Measurements from ENCODE around the gene EHD3. TPM values are rescaled to one million over a fixed set of nuclear protein-coding genes. Genes with fewer than 3 reads are reported as not detected.

The EHD3 gene
- total RNA-seq, 2 donors from 2014 or later = 0.84 to 0.95 TPM

DNA sequence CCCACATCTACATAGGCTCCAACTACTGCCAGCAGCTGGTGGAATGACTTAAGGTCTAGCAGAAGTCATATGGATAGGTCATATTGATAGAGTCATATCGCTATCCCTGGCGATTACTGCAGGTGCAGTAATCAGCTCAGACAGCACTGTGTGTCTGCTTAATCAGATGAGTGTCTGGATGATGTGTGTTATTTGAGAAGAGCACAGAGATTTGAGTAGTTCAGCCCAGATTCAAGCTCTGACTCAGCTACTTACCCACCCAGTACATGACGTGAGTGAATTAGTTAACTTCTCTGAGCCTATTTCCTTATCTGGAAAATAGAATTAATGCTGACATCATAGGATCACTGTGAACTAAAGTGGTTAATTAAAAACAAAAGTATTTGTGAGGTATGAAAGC lies 78.9 kb downstream of the EHD3 start:
- Mint-ChIP-seq H3K36me3 (ENCODE audit: insufficient read depth in 2 of 2) (peaks cover 0 to 2% of the 10 kb centered on the region in 2 donors), H3K4me1 (ENCODE audit: low read depth) (peaks cover 15% of the 10 kb centered on the region)

DNA sequence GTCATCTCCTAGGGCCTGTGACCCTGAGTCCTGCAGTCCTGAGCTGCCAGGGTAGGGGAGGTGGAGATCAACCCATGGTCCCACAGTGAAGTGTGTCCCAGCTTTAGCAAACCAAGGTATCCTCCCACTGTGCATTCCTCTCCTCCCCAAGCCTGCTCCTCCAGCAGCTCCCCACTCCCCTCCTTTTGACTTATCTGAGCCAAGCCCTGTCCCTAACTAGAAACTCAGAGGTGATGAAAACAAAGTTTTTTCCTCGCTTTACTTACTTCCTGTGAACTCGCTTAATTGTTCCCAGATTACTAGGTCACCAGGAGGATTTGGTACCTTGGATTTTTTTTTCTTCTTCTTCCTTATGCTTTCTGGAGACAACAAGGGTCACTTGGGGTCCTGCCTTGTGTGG lies 80.8 kb downstream of the EHD3 start:
- Mint-ChIP-seq H3K9me3 (peaks cover 0 to under 1% of the 10 kb centered on the region in 2 donors), H3K36me3 (ENCODE audit: insufficient read depth in 2 of 2) (peaks cover 0 to 1% of the 10 kb centered on the region in 2 donors), H3K4me3 (no peak overlapping the region), H3K27me3 (ENCODE audit: low read depth) (no peaks in the 10 kb centered on the region), H3K27ac (no peak overlapping the region), H3K4me1 (ENCODE audit: low read depth) (peaks cover 34% of the 10 kb centered on the region)
- ATAC-seq (replicated peaks in 1 of 2) = no peak
- DNase-seq = no peak

More for the DNA sequence above, 78.9 kb downstream of the EHD3 start:
- Mint-ChIP-seq H3K27me3 (ENCODE audit: low read depth) (no peaks in the 10 kb centered on the region), H3K9me3 (peaks cover 2 to 4% of the 10 kb centered on the region in 2 donors), H3K27ac (no peak overlapping the region), H3K4me3 (no peak overlapping the region)
- no peak for DNase-seq
- ATAC-seq (replicated peaks in 1 of 2) = peak in 1 of 2 donors; percentile 49

DNA sequence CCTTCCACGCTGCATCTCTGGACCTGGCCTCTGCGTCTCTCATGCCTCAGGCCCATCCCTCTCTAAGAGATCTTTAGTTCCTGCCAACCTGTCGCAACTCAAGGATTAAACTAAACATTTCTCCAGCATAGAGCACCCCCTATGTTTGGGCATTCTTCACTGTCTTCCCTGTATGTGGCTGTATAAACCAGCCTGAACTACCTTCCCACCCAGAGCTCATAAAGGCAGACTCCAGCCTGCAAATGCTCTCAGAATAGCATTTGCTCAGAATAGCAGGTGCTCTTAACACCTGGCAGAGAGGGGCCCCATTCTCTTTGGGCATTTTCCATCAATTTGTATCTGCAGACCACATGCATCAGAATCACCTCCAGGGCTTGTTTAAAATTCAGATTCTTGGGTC lies 83.4 kb downstream of the EHD3 start:
- H3K4me1 Mint-ChIP-seq (ENCODE audit: low read depth) = peaks cover 42% of the 10 kb centered on the region
- no peaks in the 10 kb centered on the region for H3K36me3 Mint-ChIP-seq (ENCODE audit: insufficient read depth in 2 of 2)
- no peak for ATAC-seq (replicated peaks in 1 of 2)
- H3K4me3 Mint-ChIP-seq = no peak overlapping the region
- H3K27me3 Mint-ChIP-seq (ENCODE audit: low read depth) = no peaks in the 10 kb centered on the region
- H3K9me3 Mint-ChIP-seq = no peaks in the 10 kb centered on the region
- no peak overlapping the region for H3K27ac Mint-ChIP-seq
- no peak for DNase-seq

DNA sequence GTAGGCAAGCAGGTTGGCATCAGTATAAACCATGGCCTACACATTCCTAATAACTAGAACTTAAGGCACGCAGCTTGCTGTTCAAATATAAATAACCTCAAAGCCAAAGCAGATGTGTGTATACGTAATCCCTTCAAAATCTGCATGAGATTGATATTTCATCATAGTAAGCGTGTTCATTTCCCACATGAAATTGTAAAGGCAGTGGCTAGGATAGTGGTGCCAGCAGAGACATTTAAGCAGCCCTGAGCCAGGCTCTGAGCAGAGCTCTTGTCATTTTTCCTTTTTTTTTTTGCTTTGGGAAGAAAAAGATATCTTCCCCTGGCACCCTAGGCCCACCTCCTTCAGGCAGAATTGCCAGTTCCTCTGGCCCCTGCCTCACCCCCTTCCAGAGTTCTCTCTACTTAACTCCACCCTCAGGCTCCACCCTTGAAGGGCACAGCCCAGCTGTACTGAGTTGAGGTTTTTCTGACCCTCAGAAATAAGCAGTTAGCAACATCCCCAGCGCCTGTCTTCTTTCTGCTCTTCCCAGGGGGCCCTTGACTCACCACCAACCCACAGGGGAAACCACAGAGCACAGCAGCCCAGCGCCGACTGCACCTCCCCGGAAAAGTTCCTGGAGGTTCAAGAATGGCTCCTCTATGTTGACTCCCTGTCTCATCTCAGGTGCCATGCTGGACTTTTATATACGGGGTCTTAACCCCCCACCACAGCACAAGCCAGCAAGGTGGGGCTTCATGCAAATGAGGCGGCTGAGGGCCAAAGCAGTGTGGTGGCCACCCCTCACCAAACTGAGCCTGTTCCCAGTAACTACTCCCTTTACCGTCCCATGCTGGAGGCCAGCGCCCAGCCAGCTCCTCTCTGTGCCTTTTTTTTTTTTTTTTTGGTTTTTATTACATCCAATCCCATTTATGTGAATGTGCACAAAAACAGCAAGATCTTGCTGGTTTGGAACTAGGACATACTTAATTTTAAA lies 84.7 kb downstream of the EHD3 start:
- peak overlapping the region; percentile 45 for H3K27ac Mint-ChIP-seq
- peak overlapping the region; percentile 27 to 49 for H3K4me3 Mint-ChIP-seq
- peak; percentile 75 to 76 for ATAC-seq (replicated peaks in 1 of 2)
- H3K4me1 Mint-ChIP-seq (ENCODE audit: low read depth) = peaks cover 55% of the 10 kb centered on the region
- H3K27me3 Mint-ChIP-seq (ENCODE audit: low read depth) = no peaks in the 10 kb centered on the region
- H3K9me3 Mint-ChIP-seq = no peaks in the 10 kb centered on the region
- no peaks in the 10 kb centered on the region for H3K36me3 Mint-ChIP-seq (ENCODE audit: insufficient read depth in 2 of 2)
- peak; percentile 33 to 48 for DNase-seq

Other genes with a start within 250 kb of the EHD3 start
- under 1 TPM; 0.67 to 0.81 TPM for gene GALNT14, start 95.7 kb upstream of the EHD3 start, total RNA-seq
- gene CAPN14, start 16.6 kb upstream of the EHD3 start, total RNA-seq = under 1 TPM; 0.60 to 0.65 TPM
- under 1 TPM; 0.07 TPM for gene XDH, start 180.6 kb downstream of the EHD3 start, total RNA-seq

All from activated T-cell treated with anti-CD3 and anti-CD28 coated beads, Interleukin-2, amount 50 U/mL, for 72 hours (primary cell).